Activated CD4-positive, alpha-beta T cell treated with anti-CD3 and anti-CD28 coated beads, Interleukin-2, amount 10 ng/mL, durations not matched to agents 24 days and 14 days (primary cell): Measurements from ENCODE around the gene SRC. TPM values are rescaled to one million over a fixed set of nuclear protein-coding genes. Genes with fewer than 3 reads are reported as not detected.

Experiments used
- DNase-seq: peaks from one replicate; pipeline ENCODE4 v3.0.0; 2022
- H3K27ac Mint-ChIP-seq: one replicate; pipeline ENCODE4 v1.8.0; 2022; ENCODE audit warnings: mild to moderate bottlenecking, mixed read lengths
- H3K27me3 Mint-ChIP-seq: one replicate; pipeline ENCODE4 v1.8.0; 2022; ENCODE audit warnings: mixed read lengths
- H3K36me3 Mint-ChIP-seq: one replicate; pipeline ENCODE4 v1.8.0; 2022; ENCODE audit warnings: low read depth, mild to moderate bottlenecking, mixed read lengths
- H3K4me1 Mint-ChIP-seq: one replicate; pipeline ENCODE4 v1.8.0; 2021; ENCODE audit warnings: mixed read lengths
- H3K4me3 Mint-ChIP-seq: one replicate; pipeline ENCODE4 v1.8.0; 2022; ENCODE audit warnings: mild to moderate bottlenecking, moderate library complexity, mixed read lengths
- H3K9me3 Mint-ChIP-seq: one replicate; pipeline ENCODE4 v1.8.0; 2021; ENCODE audit warnings: mixed read lengths
- intact Hi-C: fragments of 100-400 bp; cut with micrococcal nuclease; formaldehyde crosslinking; loops from one replicate; pipeline ENCODE4 v1.15.1; 2023
- total RNA-seq: library from RNA; stranded (reverse); gene quantifications from 2 replicates; pipeline ENCODE4 v1.2.3, GENCODE V29; 2022

SRC gene
- total RNA-seq, 1 donor from 2014 or later: 5.4 TPM

- H3K27ac Mint-ChIP-seq: no peak overlapping the region
- H3K36me3 Mint-ChIP-seq: no peaks in the 10 kb centered on the region
- peaks cover 22% of the 10 kb centered on the region for H3K27me3 Mint-ChIP-seq
- H3K4me3 Mint-ChIP-seq: peak overlapping the region; percentile 39
- peaks cover 11% of the 10 kb centered on the region for H3K4me1 Mint-ChIP-seq
- DNase-seq: no peak
- no peaks in the 10 kb centered on the region for H3K9me3 Mint-ChIP-seq
- intact Hi-C loops: loop anchor here (2.0 kb wide), 1 partner anchor 122 kb away; no protein-coding TSS in a partner anchor
Measured at GRCh38 chr20:37407019-37407566, 61.2 kb downstream of the SRC start.

DNA sequence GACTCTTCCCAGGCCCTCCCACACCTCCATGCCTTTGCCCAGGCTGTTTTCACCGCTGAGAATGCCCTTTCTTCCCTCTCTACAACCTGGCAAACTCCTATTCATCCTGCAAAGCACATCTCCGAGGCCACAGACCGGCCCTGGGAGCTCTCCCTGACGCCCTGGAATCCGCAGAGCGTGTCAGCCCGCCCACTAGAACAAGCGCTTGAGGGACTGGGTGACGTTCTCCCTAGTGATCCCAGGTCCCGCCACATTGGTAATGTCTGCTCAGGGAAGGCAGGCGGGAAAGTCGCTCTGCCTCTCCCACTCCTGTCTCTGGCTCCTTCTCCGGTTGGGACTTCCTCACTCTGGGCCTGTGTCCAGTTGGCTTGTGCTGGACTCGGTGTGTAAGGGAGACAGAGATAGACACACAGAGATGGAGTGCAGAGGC is 61.6 kb downstream of the SRC start:
- Mint-ChIP-seq H3K9me3 (no peaks in the 10 kb centered on the region), H3K36me3 (no peaks in the 10 kb centered on the region), H3K27me3 (peaks cover 22% of the 10 kb centered on the region), H3K27ac (no peak overlapping the region), H3K4me3 (peak overlapping the region; percentile 39), H3K4me1 (peaks cover 11% of the 10 kb centered on the region)
- intact Hi-C loops: loop anchor here (2.0 kb wide), 1 partner anchor 121 kb away; no protein-coding TSS in a partner anchor
- DNase-seq: no peak

DNA sequence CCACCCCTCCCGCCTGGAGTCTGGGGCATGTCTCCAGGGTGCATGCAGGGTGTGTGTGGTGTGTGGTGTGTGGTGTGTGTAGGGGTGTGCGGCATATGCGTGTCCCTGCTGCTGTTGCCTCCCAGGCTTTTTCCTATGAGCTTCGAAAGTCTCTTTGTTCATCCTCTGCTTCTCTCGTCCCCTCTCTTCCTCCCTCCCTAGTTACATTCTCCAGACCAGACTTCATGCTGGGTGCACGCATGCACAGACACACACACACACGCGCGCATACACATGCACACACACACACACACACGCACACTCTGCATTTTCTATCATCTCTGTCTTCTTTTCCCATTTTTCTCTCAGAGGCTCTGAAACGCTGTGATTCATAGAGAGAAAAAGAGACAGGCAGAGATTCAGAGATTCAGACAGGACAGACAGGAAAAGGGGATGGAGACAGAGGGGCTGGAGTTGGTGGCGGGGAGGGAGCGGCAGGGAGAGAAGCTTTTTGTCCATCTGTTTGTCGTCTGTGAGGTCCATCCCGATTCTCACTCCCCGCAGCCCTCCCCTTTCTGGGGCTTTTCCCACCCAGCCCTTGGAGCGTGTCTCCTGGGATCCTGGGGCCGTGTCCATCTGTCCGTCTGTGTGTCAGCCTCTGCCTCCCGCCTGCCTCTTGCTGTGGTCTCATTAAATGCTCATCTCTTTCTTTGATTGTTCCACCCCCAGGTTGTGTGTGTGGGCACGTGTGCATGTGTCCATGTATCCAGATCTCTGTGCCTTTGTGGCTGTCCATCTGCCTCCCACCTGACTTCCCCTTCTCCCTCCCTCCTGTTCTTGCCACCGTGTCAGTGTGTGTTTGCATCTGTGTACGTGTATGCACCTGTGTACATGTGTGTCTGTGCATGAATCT is 62.6 kb downstream of the SRC start:
- no peak for DNase-seq
- intact Hi-C loops: no loop called here

DNA sequence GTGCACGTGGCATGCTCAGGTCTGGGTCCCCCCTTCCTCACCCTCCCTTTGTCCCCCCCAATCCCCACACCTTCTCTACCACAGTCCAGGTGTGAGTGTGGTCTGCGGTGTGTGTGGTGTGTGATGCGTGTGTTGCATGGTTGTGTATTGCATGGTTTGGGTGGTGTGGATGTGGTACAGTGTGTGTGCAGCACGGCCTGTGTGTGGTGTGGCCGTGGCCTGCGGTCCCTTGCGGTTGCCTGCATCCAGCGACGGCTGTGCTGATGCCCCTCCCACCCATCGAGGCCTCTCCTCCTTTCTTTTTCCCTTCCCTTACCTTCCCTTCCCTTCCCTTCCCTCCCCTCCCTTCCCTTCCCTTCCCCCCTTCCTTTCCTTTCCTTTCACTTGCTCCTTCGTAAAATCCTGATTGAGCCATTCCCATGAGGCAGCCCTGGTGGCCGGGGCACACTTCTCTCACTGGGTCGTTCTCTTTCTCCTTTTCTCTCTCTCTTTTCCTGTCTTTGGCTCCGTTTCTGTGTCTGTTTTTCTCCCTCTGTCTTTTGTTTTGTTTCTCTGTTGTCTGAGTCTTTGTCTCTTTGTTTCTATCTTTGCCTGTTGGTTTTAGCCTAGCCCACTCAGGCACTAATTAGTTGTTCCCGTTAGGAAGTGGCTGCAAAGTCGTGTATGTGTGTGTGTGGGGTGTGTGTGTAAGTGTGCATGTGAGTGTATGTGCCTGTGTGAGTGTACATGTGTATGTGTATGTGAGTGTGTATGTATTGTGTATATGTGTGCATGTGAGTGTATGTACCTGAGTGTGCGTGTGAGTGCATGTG is 65.7 kb downstream of the SRC start:
- intact Hi-C loops: no loop called here
- Mint-ChIP-seq H3K4me3 (no peak overlapping the region), H3K27ac (no peak overlapping the region), H3K4me1 (peaks cover 8% of the 10 kb centered on the region), H3K36me3 (no peaks in the 10 kb centered on the region), H3K27me3 (peaks cover 24% of the 10 kb centered on the region), H3K9me3 (no peaks in the 10 kb centered on the region)
- DNase-seq: no peak

More for the DNA sequence above, 62.6 kb downstream of the SRC start:
- H3K9me3 Mint-ChIP-seq: no peaks in the 10 kb centered on the region
- no peak overlapping the region for H3K4me3 Mint-ChIP-seq
- H3K4me1 Mint-ChIP-seq: peaks cover 13% of the 10 kb centered on the region
- H3K27me3 Mint-ChIP-seq: peaks cover 25% of the 10 kb centered on the region
- H3K36me3 Mint-ChIP-seq: no peaks in the 10 kb centered on the region
- H3K27ac Mint-ChIP-seq: no peak overlapping the region

DNA sequence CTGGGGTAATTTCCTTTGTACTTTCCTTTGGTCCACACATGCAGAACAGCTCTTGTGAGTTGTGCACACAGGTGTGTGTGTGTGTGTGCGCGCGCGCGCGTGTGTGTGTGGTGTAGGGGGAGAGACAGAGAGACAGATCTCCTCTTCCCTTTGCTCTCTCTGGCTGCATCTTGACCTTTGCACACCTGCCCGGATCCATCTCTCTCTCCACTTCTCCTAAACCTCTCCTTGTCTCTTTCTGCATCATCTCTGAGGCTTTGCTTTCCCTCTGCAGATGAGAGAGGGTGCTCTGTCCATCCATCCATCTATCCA is 67.0 kb downstream of the SRC start:
- H3K4me1 Mint-ChIP-seq: peaks cover 3% of the 10 kb centered on the region
- DNase-seq: no peak
- H3K36me3 Mint-ChIP-seq: no peaks in the 10 kb centered on the region
- no peak overlapping the region for H3K27ac Mint-ChIP-seq
- no peak overlapping the region for H3K4me3 Mint-ChIP-seq
- intact Hi-C loops: no loop called here
- peaks cover 18% of the 10 kb centered on the region for H3K27me3 Mint-ChIP-seq
- no peaks in the 10 kb centered on the region for H3K9me3 Mint-ChIP-seq

- intact Hi-C loops: no loop called here
- peaks cover 16% of the 10 kb centered on the region for H3K27me3 Mint-ChIP-seq
- peaks cover 3% of the 10 kb centered on the region for H3K4me1 Mint-ChIP-seq
Measured at GRCh38 chr20:37413379-37413778, 67.4 kb downstream of the SRC start.

GRCh38 chr20:37414224-37415035 is 68.5 kb downstream of the SRC start:
- intact Hi-C loops: no loop called here
- Mint-ChIP-seq H3K27ac (no peak overlapping the region), H3K4me3 (no peak overlapping the region), H3K36me3 (no peaks in the 10 kb centered on the region), H3K27me3 (peaks cover 6% of the 10 kb centered on the region), H3K9me3 (no peaks in the 10 kb centered on the region), H3K4me1 (peaks cover 2% of the 10 kb centered on the region)
- DNase-seq: no peak

More at GRCh38 chr20:37413379-37413778, 67.4 kb downstream of the SRC start:
- DNase-seq: no peak
- H3K4me3 Mint-ChIP-seq: no peak overlapping the region
- no peaks in the 10 kb centered on the region for H3K36me3 Mint-ChIP-seq
- no peaks in the 10 kb centered on the region for H3K9me3 Mint-ChIP-seq
- no peak overlapping the region for H3K27ac Mint-ChIP-seq

- Mint-ChIP-seq H3K27me3 (peaks cover 5% of the 10 kb centered on the region), H3K4me1 (peaks cover 2% of the 10 kb centered on the region), H3K4me3 (no peak overlapping the region), H3K27ac (no peak overlapping the region), H3K36me3 (no peaks in the 10 kb centered on the region), H3K9me3 (no peaks in the 10 kb centered on the region)
- intact Hi-C loops: no loop called here
- DNase-seq: no peak
Measured at GRCh38 chr20:37415118-37416085, 69.5 kb downstream of the SRC start.

DNA sequence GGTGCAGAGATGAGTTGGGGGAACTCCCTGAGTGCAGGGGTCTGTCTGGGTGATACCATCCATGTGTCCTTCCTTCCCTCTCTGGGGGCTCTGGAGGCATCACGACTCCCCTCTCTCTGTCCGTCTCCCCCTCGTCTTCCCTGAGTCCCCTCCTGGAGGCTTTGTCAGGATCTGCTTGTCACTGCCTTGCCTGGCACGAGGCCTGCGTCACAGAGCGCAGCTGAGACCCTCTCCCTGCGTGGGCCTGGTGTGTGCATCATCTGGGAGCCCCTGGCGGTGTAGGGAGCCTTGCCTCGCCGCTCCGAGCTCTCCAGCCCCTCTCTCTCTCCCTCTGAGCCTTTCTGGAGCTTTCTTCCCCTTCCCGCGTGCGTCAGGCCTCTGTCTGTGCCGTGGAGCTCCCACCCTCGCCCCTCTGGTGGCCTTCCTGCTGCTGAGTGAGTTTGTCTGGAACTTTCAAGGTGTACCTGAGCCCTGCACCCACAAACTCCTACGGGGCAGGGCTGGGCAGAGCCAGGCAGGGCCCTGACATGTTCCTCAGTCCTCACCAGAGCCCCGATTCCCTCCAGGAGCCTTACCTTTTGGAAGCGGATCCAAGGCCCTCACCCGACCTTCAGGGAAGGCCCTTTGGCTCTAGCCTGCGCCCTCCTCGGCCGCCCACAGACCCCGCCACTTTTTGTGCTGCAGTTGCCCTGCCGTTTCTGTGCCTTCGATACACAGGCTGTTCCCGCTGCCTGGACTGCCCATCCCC is 70.3 kb downstream of the SRC start:
- DNase-seq: no peak
- Mint-ChIP-seq H3K27me3 (peaks cover 7% of the 10 kb centered on the region), H3K4me1 (peaks cover 2% of the 10 kb centered on the region), H3K4me3 (no peak overlapping the region), H3K9me3 (no peaks in the 10 kb centered on the region), H3K27ac (no peak overlapping the region), H3K36me3 (no peaks in the 10 kb centered on the region)
- intact Hi-C loops: no loop called here

DNA sequence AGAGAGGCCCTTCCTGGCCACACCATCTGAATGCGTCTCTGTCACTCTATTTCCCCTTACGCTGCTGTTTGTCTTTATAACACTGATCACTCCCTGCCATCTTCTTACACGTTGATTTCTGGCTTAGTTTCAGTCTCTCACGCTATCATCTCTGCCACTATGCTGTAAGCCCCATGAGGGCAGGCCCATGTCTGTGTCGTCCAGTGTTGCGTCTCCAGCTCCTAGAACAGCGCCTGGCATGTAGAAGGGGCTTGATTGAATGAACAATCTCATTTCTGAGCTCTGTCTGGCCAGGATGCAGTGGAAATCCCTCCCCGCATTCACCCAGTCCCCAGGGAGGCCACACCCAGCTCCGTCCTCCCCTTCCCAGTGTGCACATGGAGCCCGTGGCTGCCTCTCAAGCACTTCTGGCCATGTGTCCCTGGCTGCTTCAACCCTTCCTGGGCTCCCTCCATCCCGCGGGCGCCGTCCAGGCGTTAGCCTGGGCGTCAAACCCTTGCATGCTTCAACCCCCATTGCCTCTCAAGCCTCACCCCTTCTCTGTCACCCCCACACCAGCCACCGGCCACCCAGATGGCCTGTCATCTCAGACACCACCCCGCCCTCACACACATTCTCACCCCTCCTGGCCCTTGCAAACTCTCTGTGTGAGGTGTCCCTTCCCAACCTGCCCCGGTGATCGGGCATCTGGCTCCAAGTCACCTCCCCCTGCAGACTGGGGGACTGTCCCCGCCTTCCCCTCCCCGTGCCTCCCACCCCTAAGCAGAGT is 71.1 kb downstream of the SRC start:
- intact Hi-C loops: no loop called here
- no peaks in the 10 kb centered on the region for H3K9me3 Mint-ChIP-seq
- H3K27me3 Mint-ChIP-seq: peaks cover 13% of the 10 kb centered on the region
- peaks cover 2% of the 10 kb centered on the region for H3K4me1 Mint-ChIP-seq
- no peak for DNase-seq
- H3K27ac Mint-ChIP-seq: no peak overlapping the region
- no peak overlapping the region for H3K4me3 Mint-ChIP-seq
- H3K36me3 Mint-ChIP-seq: no peaks in the 10 kb centered on the region

- no peak for DNase-seq
- H3K27me3 Mint-ChIP-seq: peaks cover 16% of the 10 kb centered on the region
- no peaks in the 10 kb centered on the region for H3K9me3 Mint-ChIP-seq
- no peaks in the 10 kb centered on the region for H3K36me3 Mint-ChIP-seq
- intact Hi-C loops: no loop called here
- no peak overlapping the region for H3K4me3 Mint-ChIP-seq
- no peak overlapping the region for H3K27ac Mint-ChIP-seq
- peaks cover 2% of the 10 kb centered on the region for H3K4me1 Mint-ChIP-seq
Measured at GRCh38 chr20:37417617-37418467, 71.9 kb downstream of the SRC start.
